Smooth muscle cell (in vitro differentiated cells): ENCODE measurements around the gene RABL6. TPM values are rescaled to one million over a fixed set of nuclear protein-coding genes. Genes with fewer than 3 reads are reported as not detected.

Source experiments
- DNase-seq: peaks from one replicate; lab custom pipeline; 2025; ENCODE audit not compliant: unreplicated experiment; lab: John Stamatoyannopoulos, UW
- H2AFZ ChIP-seq: fragments of 200-600 bp; sonication (generic); 2 replicates; pipeline ENCODE4 v1.6.0; 2016; ENCODE audit warnings: antibody characterized with exemption, low read depth, mild to moderate bottlenecking
- H3F3A ChIP-seq: fragments of 200-600 bp; sonication (generic); 2 replicates; pipeline ENCODE4 v1.6.0; 2017; ENCODE audit warnings: antibody characterized with exemption, low read depth
- H3K27ac ChIP-seq: fragments of 200-600 bp; sonication (generic); 2 replicates; pipeline ENCODE4 v1.5.1; 2016; ENCODE audit warnings: low read depth, mild to moderate bottlenecking
- H3K27me3 ChIP-seq: fragments of 200-600 bp; sonication (generic); 2 replicates; pipeline ENCODE4 v1.6.1; 2016; ENCODE audit warnings: low read depth, mild to moderate bottlenecking
- H3K36me3 ChIP-seq: fragments of 200-600 bp; sonication (generic); 2 replicates; pipeline ENCODE4 v1.5.1; 2016; ENCODE audit warnings: low read depth
- H3K4me1 ChIP-seq: fragments of 200-600 bp; sonication (generic); 2 replicates; pipeline ENCODE4 v1.5.1; 2016; ENCODE audit warnings: low read depth
- H3K4me2 ChIP-seq: fragments of 200-600 bp; sonication (generic); 2 replicates; pipeline ENCODE4 v1.6.0; 2016; ENCODE audit warnings: mild to moderate bottlenecking
- H3K4me3 ChIP-seq: fragments of 200-600 bp; sonication (generic); 2 replicates; pipeline ENCODE4 v1.5.1; 2016; ENCODE audit warnings: mild to moderate bottlenecking
- H3K79me2 ChIP-seq: fragments of 200-600 bp; sonication (generic); 2 replicates; pipeline ENCODE4 v1.6.0; 2016; ENCODE audit warnings: low read depth, mild to moderate bottlenecking
- H3K9ac ChIP-seq: fragments of 200-600 bp; sonication (generic); 2 replicates; pipeline ENCODE4 v1.6.0; 2016; ENCODE audit warnings: low read depth
- H3K9me3 ChIP-seq: fragments of 200-600 bp; sonication (generic); replicated peaks from 2 replicates; pipeline ENCODE4 v1.5.1; 2016; ENCODE audit warnings: low read depth
- H4K20me1 ChIP-seq: fragments of 200-600 bp; sonication (generic); 2 replicates; pipeline ENCODE4 v1.6.0; 2016; ENCODE audit warnings: low read depth
- WGBS: methylation state at CpG from one replicate; pipeline ENCODE4 v1.1.7; 2016; ENCODE audit warnings: low lambda C conversion rate; 5-methylcytosine and 5-hydroxymethylcytosine counted together
- polyA plus RNA-seq: library from polyadenylated mRNA; unstranded; fragments of >200 nt; fragmentation: Nextera tagmentation; extraction: Ambion mirVana; gene quantifications from 2 replicates; pipeline ENCODE4 v1.2.1, GENCODE V29; 2016
- total RNA-seq: library from RNA; depleted of rRNA; stranded (reverse); fragments of >200 nt; gene quantifications from 2 replicates; pipeline ENCODE4 v1.2.3, GENCODE V29; 2014
- TF ChIP-seq, protein P1 (sequence below): fragments of 200-600 bp; sonication (generic); IDR thresholded peaks from 2 replicates; pipeline ENCODE4 v1.5.1; 2017; ENCODE audit warnings: borderline replicate concordance, mild to moderate bottlenecking, antibody characterized with exemption; ENCODE audit not compliant: insufficient read depth, poor library complexity, severe bottlenecking

Gene RABL6
- total and polyA plus RNA-seq, 2 experiments from 2014 or later, result 54.3 to 81.6 TPM

DNA sequence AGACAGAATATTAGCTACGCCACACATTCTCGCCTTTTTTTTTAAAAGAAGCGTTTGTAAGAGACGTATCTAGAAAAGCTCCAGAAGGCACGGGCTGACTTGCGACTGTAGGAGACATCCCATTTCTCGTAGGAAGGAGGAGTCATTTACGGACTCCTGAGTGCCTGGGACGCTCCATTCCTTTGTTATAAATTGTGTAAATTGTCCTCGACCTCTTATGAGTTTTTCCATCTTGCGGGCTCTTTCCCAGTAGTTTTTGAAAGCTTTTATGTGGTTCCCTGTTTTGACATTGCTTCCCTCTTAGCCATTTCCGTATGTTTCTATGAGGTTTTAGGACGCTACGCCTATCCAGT is 1.0 kb downstream of the RABL6 start:
- WGBS, result 3% methylated on average over 14 of the region's 14 CpGs
- peak overlapping the region; percentile 49 for H3K9ac ChIP-seq
- peak overlapping the region; percentile 97 for H3K4me3 ChIP-seq
- peaks cover 3% of the 10 kb centered on the region for H3F3A ChIP-seq
- peak overlapping the region; percentile 51 for H3K27ac ChIP-seq
- TF ChIP-seq, protein P1, sequence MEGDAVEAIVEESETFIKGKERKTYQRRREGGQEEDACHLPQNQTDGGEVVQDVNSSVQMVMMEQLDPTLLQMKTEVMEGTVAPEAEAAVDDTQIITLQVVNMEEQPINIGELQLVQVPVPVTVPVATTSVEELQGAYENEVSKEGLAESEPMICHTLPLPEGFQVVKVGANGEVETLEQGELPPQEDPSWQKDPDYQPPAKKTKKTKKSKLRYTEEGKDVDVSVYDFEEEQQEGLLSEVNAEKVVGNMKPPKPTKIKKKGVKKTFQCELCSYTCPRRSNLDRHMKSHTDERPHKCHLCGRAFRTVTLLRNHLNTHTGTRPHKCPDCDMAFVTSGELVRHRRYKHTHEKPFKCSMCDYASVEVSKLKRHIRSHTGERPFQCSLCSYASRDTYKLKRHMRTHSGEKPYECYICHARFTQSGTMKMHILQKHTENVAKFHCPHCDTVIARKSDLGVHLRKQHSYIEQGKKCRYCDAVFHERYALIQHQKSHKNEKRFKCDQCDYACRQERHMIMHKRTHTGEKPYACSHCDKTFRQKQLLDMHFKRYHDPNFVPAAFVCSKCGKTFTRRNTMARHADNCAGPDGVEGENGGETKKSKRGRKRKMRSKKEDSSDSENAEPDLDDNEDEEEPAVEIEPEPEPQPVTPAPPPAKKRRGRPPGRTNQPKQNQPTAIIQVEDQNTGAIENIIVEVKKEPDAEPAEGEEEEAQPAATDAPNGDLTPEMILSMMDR, result no peak
- no peaks in the 10 kb centered on the region for H3K27me3 ChIP-seq
- H3K4me2 ChIP-seq, result peak overlapping the region; percentile 92
- no peaks in the 10 kb centered on the region for H3K9me3 ChIP-seq
- H4K20me1 ChIP-seq, result peaks cover 48% of the 10 kb centered on the region
- H3K79me2 ChIP-seq, result peaks cover 57% of the 10 kb centered on the region
- no peak overlapping the region for H2AFZ ChIP-seq
- DNase-seq, result no peak
- H3K4me1 ChIP-seq, result peaks cover 24% of the 10 kb centered on the region
- no peaks in the 10 kb centered on the region for H3K36me3 ChIP-seq

DNA sequence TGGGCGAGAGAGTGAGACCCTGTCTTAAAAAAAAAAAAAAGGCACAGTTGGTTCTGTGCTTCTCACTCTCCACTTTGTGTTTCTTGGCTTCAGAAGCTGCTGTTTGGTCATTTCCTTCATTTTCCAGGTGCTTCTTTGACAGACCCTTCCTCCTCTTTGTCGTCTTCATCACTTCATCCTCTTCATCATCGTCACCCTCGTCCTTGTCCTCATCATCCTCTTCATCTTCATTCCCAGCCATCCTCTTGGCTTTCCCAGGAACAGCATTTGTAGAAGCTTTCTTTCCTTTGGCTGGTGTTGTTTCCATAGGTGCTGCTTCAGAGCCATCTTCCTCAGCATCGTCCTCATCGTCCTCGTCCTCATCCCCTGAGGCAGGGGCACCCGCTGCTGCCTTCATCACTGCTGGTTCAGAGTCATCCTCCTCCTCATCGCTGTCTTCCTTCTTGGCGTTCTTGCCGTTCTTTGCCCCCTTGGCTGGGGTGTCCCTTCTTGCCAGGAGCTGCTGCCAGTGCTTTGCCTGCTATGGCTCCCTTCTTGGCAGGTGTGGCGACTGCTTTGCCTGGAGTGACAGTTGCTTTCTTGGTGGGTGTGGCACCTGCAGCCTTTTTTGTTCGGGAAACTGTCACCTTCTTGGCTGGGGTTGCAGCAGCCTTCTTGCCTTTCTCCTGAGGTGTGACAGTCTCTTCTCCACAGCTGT is 7.1 kb downstream of the RABL6 start:
- Histone ChIP-seq H2AFZ (no peak overlapping the region), H3K4me2 (no peak overlapping the region), H3K4me1 (peaks cover 7% of the 10 kb centered on the region), H3K9me3 (no peaks in the 10 kb centered on the region), H4K20me1 (peaks cover 90% of the 10 kb centered on the region), H3K79me2 (peaks cover 89% of the 10 kb centered on the region), H3K9ac (no peak overlapping the region), H3K27me3 (no peaks in the 10 kb centered on the region), H3F3A (peaks cover 3% of the 10 kb centered on the region), H3K27ac (no peak overlapping the region), H3K4me3 (no peak overlapping the region), H3K36me3 (no peaks in the 10 kb centered on the region)
- 98% methylated on average over 13 of the region's 13 CpGs for WGBS
- DNase-seq, result no peak
- TF ChIP-seq, protein P1, result no peak

DNA sequence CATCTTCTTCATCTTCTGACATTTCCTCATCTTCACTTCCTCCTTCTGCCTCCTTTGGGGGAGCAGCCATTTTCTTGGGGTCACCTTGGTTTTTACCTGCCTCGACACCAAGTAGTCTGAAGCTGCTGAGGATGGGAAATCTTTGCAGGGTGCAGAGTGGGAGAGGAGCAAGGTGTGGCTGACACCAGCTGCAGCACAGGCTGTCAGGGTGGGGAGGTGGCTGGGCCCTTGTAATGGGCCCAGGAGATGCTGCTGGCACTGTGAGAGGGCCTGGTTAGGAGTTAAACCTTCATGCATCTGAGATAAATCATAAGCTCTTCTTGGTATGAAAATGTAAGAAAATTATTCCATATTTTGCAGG is 7.7 kb downstream of the RABL6 start:
- no peak for DNase-seq
- Histone ChIP-seq H4K20me1 (peaks cover 90% of the 10 kb centered on the region), H3K36me3 (no peaks in the 10 kb centered on the region), H3F3A (no peaks in the 10 kb centered on the region), H3K27ac (no peak overlapping the region), H3K79me2 (peaks cover 89% of the 10 kb centered on the region), H3K4me2 (no peak overlapping the region), H3K9me3 (no peaks in the 10 kb centered on the region), H3K9ac (no peak overlapping the region), H3K4me3 (no peak overlapping the region), H3K27me3 (no peaks in the 10 kb centered on the region), H2AFZ (no peak overlapping the region), H3K4me1 (peaks cover 2% of the 10 kb centered on the region)
- 0% methylated on average over 1 of the region's 1 CpG for WGBS
- TF ChIP-seq, protein P1, result no peak
